Activated CD4-positive, alpha-beta T cell treated with anti-CD3 and anti-CD28 coated beads for 36 hours (primary cell): ENCODE results near the gene EFNA5. TPM values are rescaled to one million over a fixed set of nuclear protein-coding genes. Genes with fewer than 3 reads are reported as not detected.

Experiments
- ATAC-seq: fragments of 200-7000 bp; cut with Tn5 transposase; one replicate; pipeline ENCODE4 v1.10.0; 2021; ENCODE audit warnings: mild to moderate bottlenecking, moderate library complexity
- CTCF ChIA-PET: fragments of 350-600 bp; sonication (Branson Sonifier 250); formaldehyde crosslinking; loops from one replicate; lab custom pipeline; 2021; ENCODE audit warnings: antibody characterized with exemption; lab: Charles Lee
- POLR2A ChIA-PET: fragments of 350-600 bp; sonication (Branson Sonifier 250); formaldehyde crosslinking; loops from one replicate; lab custom pipeline; 2021; ENCODE audit warnings: antibody characterized with exemption, inconsistent platforms; lab: Charles Lee
- DNase-seq: peaks from one replicate; pipeline ENCODE4 v3.0.0-alpha.2; 2020
- H3K27ac Mint-ChIP-seq: one replicate; pipeline ENCODE4 v1.8.0; 2021; ENCODE audit warnings: mixed read lengths
- H3K27me3 Mint-ChIP-seq: one replicate; pipeline ENCODE4 v1.8.0; 2021; ENCODE audit warnings: mixed read lengths
- H3K36me3 Mint-ChIP-seq: one replicate; pipeline ENCODE4 v1.8.0; 2021; ENCODE audit warnings: low read depth, mixed read lengths
- H3K4me1 Mint-ChIP-seq: one replicate; pipeline ENCODE4 v1.8.0; 2021; ENCODE audit warnings: mixed read lengths
- H3K4me3 Mint-ChIP-seq: one replicate; pipeline ENCODE4 v1.8.0; 2021; ENCODE audit warnings: mild to moderate bottlenecking, moderate library complexity, mixed read lengths
- H3K9me3 Mint-ChIP-seq: one replicate; pipeline ENCODE4 v1.8.0; 2021; ENCODE audit warnings: low read depth, mixed read lengths
- intact Hi-C, 2 experiments: fragments of 100-400 bp; cut with DNase I in 1 of 2; cut with micrococcal nuclease in 1 of 2; formaldehyde crosslinking; loops; one replicate each; pipeline versions ENCODE4 v1.14.2 to v1.15.1; 2022 to 2024; cut with DNase I, micrococcal nuclease
- total RNA-seq, 2 experiments: library from RNA; stranded (reverse); gene quantifications; one replicate each; pipeline ENCODE4 v1.2.3, GENCODE V29; 2021

The EFNA5 gene
- total RNA-seq, 2 experiments from 2014 or later = not detected

GRCh38 chr5:107431998-107432397 lies 238.7 kb downstream of the EFNA5 start:
- ChIA-PET CTCF (interaction anchor here (0.5 kb wide), 1 partner anchor 378 kb away, joined by 3 read pairs; no protein-coding TSS in a partner anchor), POLR2A (no interaction called here)
- H3K27ac Mint-ChIP-seq = no peak overlapping the region
- intact Hi-C loops = no loop called here
- H3K27me3 Mint-ChIP-seq = peaks cover 3% of the 10 kb centered on the region
- no peaks in the 10 kb centered on the region for H3K36me3 Mint-ChIP-seq
- H3K9me3 Mint-ChIP-seq = no peaks in the 10 kb centered on the region
- ATAC-seq = no peak
- H3K4me3 Mint-ChIP-seq = no peak overlapping the region
- no peak for DNase-seq
- no peaks in the 10 kb centered on the region for H3K4me1 Mint-ChIP-seq

DNA sequence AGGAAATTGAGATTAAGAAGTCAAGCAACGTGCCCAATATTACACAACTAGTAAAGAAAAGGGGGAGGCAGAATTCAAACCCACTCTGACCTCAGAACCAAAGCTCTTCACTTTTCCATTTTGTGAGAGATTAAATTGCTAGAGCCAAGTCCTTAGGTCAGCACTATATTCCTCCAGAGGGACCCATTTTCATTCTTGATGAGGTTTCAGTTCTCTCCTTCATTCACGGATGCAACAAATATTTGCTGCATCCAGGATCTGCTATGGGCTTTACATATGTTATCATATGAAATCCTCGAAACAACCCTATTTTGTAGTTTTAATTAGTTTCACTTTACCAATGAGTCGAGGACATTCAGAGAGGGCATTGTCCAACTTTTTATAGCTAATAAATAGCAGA lies 239.2 kb downstream of the EFNA5 start:
- Mint-ChIP-seq H3K9me3 (no peaks in the 10 kb centered on the region), H3K27me3 (peaks cover 3% of the 10 kb centered on the region), H3K4me3 (no peak overlapping the region), H3K27ac (no peak overlapping the region), H3K4me1 (no peaks in the 10 kb centered on the region), H3K36me3 (no peaks in the 10 kb centered on the region)
- ATAC-seq (no peak), DNase-seq (no peak)
- CTCF ChIA-PET = interaction anchor here (0.5 kb wide), 1 partner anchor 377 kb away, joined by 3 read pairs; no protein-coding TSS in a partner anchor
- intact Hi-C loops = no loop called here
- POLR2A ChIA-PET = no interaction called here

DNA sequence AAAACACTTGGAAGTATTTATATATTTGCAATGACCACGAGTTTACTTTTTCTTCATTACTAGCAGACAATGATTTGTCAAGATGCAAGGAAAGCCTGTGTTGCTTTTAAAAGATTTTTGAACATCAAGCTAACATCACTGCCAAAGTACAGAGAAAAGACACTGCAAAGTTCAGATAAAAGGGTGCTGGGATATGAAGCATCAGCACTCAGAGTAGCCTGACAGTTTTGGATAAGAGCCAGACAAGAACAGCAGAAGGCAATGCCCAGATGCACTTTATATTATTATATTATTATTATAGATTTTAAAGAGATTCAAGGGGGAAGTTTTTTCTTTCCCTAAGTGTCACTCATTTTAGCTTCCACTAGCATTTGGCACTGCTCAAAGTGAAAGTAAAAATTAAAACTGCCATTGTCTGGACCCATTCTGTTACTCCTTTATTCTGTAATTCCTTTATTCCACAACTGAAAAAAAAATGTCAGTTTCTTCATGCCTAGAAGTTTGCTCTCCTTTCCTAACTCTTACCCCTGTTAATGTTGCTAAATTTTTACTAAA lies 240.6 kb downstream of the EFNA5 start:
- CTCF ChIA-PET = no interaction called here
- intact Hi-C loops = no loop called here
- Mint-ChIP-seq H3K9me3 (no peaks in the 10 kb centered on the region), H3K4me1 (no peaks in the 10 kb centered on the region), H3K27ac (no peak overlapping the region), H3K27me3 (peaks cover 3% of the 10 kb centered on the region), H3K36me3 (no peaks in the 10 kb centered on the region), H3K4me3 (no peak overlapping the region)
- DNase-seq (no peak), ATAC-seq (no peak)
- POLR2A ChIA-PET = no interaction called here

GRCh38 chr5:107428303-107428813 lies 242.4 kb downstream of the EFNA5 start:
- no peak overlapping the region for H3K27ac Mint-ChIP-seq
- intact Hi-C loops = no loop called here

DNA sequence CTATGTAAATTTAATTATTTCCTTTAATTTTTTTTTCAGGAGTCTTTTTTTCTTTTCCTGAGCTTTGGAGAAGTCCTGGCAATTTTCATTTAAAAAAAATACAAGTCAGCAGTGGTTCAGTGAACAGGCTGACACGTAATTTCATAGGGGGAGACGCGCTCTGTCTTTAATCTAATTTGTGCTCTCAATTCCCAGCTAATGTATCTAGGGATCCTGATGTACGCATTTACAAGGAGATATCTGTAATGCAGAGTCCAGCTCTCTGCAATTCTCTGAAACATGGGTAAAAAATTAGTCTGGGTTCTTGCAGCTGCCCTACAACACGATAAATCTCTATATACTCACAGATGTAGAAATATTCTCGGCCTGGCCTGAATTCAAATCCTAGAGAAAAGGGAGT lies 243.9 kb downstream of the EFNA5 start:
- H3K9me3 Mint-ChIP-seq = no peaks in the 10 kb centered on the region
- no peak for ATAC-seq
- intact Hi-C loops = no loop called here
- ChIA-PET CTCF (interaction anchor here (1.5 kb wide), 1 partner anchor 9 kb away, joined by 4 read pairs; no protein-coding TSS in a partner anchor), POLR2A (no interaction called here)
- no peaks in the 10 kb centered on the region for H3K4me1 Mint-ChIP-seq
- no peak overlapping the region for H3K27ac Mint-ChIP-seq
- peaks cover 9% of the 10 kb centered on the region for H3K27me3 Mint-ChIP-seq
- H3K36me3 Mint-ChIP-seq = no peaks in the 10 kb centered on the region
- no peak for DNase-seq
- no peak overlapping the region for H3K4me3 Mint-ChIP-seq

More at GRCh38 chr5:107428303-107428813, 242.4 kb downstream of the EFNA5 start:
- H3K36me3 Mint-ChIP-seq = no peaks in the 10 kb centered on the region
- no peak for ATAC-seq
- ChIA-PET POLR2A (no interaction called here), CTCF (no interaction called here)
- no peaks in the 10 kb centered on the region for H3K9me3 Mint-ChIP-seq
- no peak for DNase-seq
- H3K4me1 Mint-ChIP-seq = no peaks in the 10 kb centered on the region
- no peak overlapping the region for H3K4me3 Mint-ChIP-seq
- peaks cover 4% of the 10 kb centered on the region for H3K27me3 Mint-ChIP-seq

- no peak for ATAC-seq
These were observed 244.5 kb downstream of the EFNA5 start for GRCh38 chr5:107426209-107426608.

DNA sequence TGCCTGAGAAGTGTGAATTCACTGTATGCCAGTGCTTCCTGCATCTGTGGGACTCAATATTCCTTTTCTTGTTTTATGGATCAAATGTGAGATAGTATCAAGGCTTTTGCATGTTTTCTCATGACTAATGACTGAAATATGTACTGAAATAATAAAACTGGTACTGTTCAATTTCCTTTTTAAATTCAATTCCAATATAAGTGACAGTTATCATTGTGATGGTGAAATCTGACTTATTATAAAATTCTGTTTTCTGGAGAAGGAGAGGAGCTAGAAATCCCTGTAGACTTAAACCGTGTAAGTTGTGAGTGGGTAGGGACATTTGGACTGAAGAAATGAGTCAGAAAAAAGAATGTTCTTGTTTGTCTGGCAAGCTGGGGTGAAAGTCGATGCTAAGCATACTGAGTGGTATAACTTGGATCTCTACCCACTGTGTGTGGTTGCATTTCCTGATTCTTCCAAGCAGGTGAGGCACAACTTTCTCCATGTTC lies 245.2 kb downstream of the EFNA5 start:
- ChIA-PET POLR2A (no interaction called here), CTCF (no interaction called here)
- H3K4me1 Mint-ChIP-seq = no peaks in the 10 kb centered on the region
- H3K9me3 Mint-ChIP-seq = no peaks in the 10 kb centered on the region
- H3K36me3 Mint-ChIP-seq = no peaks in the 10 kb centered on the region
- intact Hi-C loops = no loop called here
- H3K27ac Mint-ChIP-seq = no peak overlapping the region
- ATAC-seq = no peak
- H3K4me3 Mint-ChIP-seq = no peak overlapping the region
- DNase-seq = no peak
- H3K27me3 Mint-ChIP-seq = peaks cover 9% of the 10 kb centered on the region

More at GRCh38 chr5:107426209-107426608, 244.5 kb downstream of the EFNA5 start:
- Mint-ChIP-seq H3K27ac (no peak overlapping the region), H3K4me1 (no peaks in the 10 kb centered on the region), H3K27me3 (peaks cover 9% of the 10 kb centered on the region), H3K36me3 (no peaks in the 10 kb centered on the region), H3K9me3 (no peaks in the 10 kb centered on the region), H3K4me3 (no peak overlapping the region)
- no peak for DNase-seq
- intact Hi-C loops = no loop called here
- ChIA-PET POLR2A (no interaction called here), CTCF (interaction anchor here (1.5 kb wide), 1 partner anchor 10 kb away, joined by 4 read pairs; no protein-coding TSS in a partner anchor)

DNA sequence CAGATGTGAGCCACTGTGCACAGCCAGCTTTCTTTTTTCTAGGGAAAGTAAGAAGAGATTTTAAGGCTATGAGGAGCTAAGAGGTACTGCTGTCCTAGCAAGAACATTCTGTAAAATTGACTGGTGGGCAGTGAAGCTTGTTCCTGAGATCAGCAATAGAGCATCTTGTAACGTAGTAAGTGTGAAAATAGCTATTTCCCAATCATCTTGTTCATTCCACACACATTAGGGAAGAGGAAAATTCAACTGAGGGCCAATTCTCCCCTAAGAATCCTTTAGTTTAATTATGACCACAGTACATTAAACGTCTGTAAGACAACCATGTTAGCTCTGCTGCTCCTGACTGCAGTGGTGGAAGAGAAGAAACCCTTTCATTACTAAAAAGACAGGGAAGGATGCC lies 246.2 kb downstream of the EFNA5 start:
- ATAC-seq (no peak), DNase-seq (no peak)
- Mint-ChIP-seq H3K36me3 (no peaks in the 10 kb centered on the region), H3K9me3 (no peaks in the 10 kb centered on the region), H3K4me3 (no peak overlapping the region), H3K4me1 (no peaks in the 10 kb centered on the region), H3K27ac (no peak overlapping the region), H3K27me3 (peaks cover 10% of the 10 kb centered on the region)
- intact Hi-C loops = no loop called here
- CTCF ChIA-PET = no interaction called here
- POLR2A ChIA-PET = no interaction called here

- intact Hi-C loops = no loop called here
- ATAC-seq (no peak), DNase-seq (no peak)
- Mint-ChIP-seq H3K4me3 (no peak overlapping the region), H3K36me3 (no peaks in the 10 kb centered on the region), H3K4me1 (no peaks in the 10 kb centered on the region), H3K9me3 (no peaks in the 10 kb centered on the region), H3K27me3 (peaks cover 9% of the 10 kb centered on the region), H3K27ac (no peak overlapping the region)
- ChIA-PET CTCF (interaction anchor here (0.8 to 1.1 kb wide), 2 partner anchors 13 to 149 kb away, joined by 3 to 4 read pairs; no protein-coding TSS in a partner anchor), POLR2A (no interaction called here)
These were observed 248.2 kb downstream of the EFNA5 start for GRCh38 chr5:107422494-107422893.

GRCh38 chr5:107419498-107419897 lies 251.2 kb downstream of the EFNA5 start:
- DNase-seq = no peak
- no peak overlapping the region for H3K4me3 Mint-ChIP-seq
- no peaks in the 10 kb centered on the region for H3K4me1 Mint-ChIP-seq
- intact Hi-C loops = no loop called here
- POLR2A ChIA-PET = no interaction called here
- ATAC-seq = no peak
- H3K9me3 Mint-ChIP-seq = no peaks in the 10 kb centered on the region
- CTCF ChIA-PET = no interaction called here
- no peak overlapping the region for H3K27ac Mint-ChIP-seq
- H3K27me3 Mint-ChIP-seq = peaks cover 12% of the 10 kb centered on the region
- H3K36me3 Mint-ChIP-seq = no peaks in the 10 kb centered on the region

- ChIA-PET POLR2A (no interaction called here), CTCF (no interaction called here)
- intact Hi-C loops = no loop called here
- DNase-seq (no peak), ATAC-seq (no peak)
- Mint-ChIP-seq H3K27ac (no peak overlapping the region), H3K4me1 (no peaks in the 10 kb centered on the region), H3K36me3 (no peaks in the 10 kb centered on the region), H3K27me3 (peaks cover 15% of the 10 kb centered on the region), H3K9me3 (no peaks in the 10 kb centered on the region), H3K4me3 (no peak overlapping the region)
These were observed 251.8 kb downstream of the EFNA5 start for GRCh38 chr5:107418902-107419301.

GRCh38 chr5:107418071-107418470 lies 252.7 kb downstream of the EFNA5 start:
- Mint-ChIP-seq H3K4me1 (no peaks in the 10 kb centered on the region), H3K36me3 (no peaks in the 10 kb centered on the region), H3K9me3 (no peaks in the 10 kb centered on the region), H3K27me3 (peaks cover 17% of the 10 kb centered on the region), H3K4me3 (no peak overlapping the region), H3K27ac (no peak overlapping the region)
- ChIA-PET CTCF (no interaction called here), POLR2A (no interaction called here)
- ATAC-seq (no peak), DNase-seq (no peak)
- intact Hi-C loops = no loop called here
